Activated CD4-positive, alpha-beta memory T cell treated with anti-CD3 and anti-CD28 coated beads for 36 hours (primary cell): ENCODE results near the gene MRPS18A. TPM values are rescaled to one million over a fixed set of nuclear protein-coding genes. Genes with fewer than 3 reads are reported as not detected.
A peak's percentile ranks its signal among the peaks of the same experiment; 100 is the strongest.
"Not testable (repeated sequence)": the region's sequence is repeated elsewhere in the genome, so short reads cannot be mapped to it uniquely, and the experiment has no call there.

Experiments used
- CTCF ChIA-PET: fragments of 350-600 bp; sonication (Branson Sonifier 250); formaldehyde crosslinking; loops from one replicate; lab custom pipeline; 2021; ENCODE audit warnings: antibody characterized with exemption, inconsistent platforms; lab: Charles Lee
- POLR2A ChIA-PET: fragments of 350-600 bp; sonication (Branson Sonifier 250); formaldehyde crosslinking; loops from one replicate; lab custom pipeline; 2021; ENCODE audit warnings: antibody characterized with exemption; lab: Charles Lee
- DNase-seq: peaks from one replicate; pipeline ENCODE4 v3.0.0-alpha.2; 2020
- H3K27ac Mint-ChIP-seq: one replicate; pipeline ENCODE4 v1.8.0; 2021; ENCODE audit warnings: mixed read lengths
- H3K27me3 Mint-ChIP-seq: one replicate; pipeline ENCODE4 v1.8.0; 2021; ENCODE audit warnings: mixed read lengths
- H3K36me3 Mint-ChIP-seq: one replicate; pipeline ENCODE4 v1.8.0; 2021; ENCODE audit warnings: mixed read lengths
- H3K4me1 Mint-ChIP-seq: one replicate; pipeline ENCODE4 v1.8.0; 2021; ENCODE audit warnings: low read depth, mixed read lengths
- H3K4me3 Mint-ChIP-seq: one replicate; pipeline ENCODE4 v1.8.0; 2021; ENCODE audit warnings: mild to moderate bottlenecking, mixed read lengths
- H3K9me3 Mint-ChIP-seq: one replicate; pipeline ENCODE4 v1.8.0; 2021; ENCODE audit warnings: mixed read lengths
- intact Hi-C: fragments of 100-400 bp; cut with micrococcal nuclease; formaldehyde crosslinking; loops from one replicate; pipeline ENCODE4 v1.15.1; 2023
- total RNA-seq, 2 experiments: library from RNA; stranded (reverse); gene quantifications; one replicate each; pipeline ENCODE4 v1.2.3, GENCODE V29; 2021

Gene MRPS18A
- total RNA-seq, 2 experiments from 2014 or later, result 46.9 to 50.5 TPM

DNA sequence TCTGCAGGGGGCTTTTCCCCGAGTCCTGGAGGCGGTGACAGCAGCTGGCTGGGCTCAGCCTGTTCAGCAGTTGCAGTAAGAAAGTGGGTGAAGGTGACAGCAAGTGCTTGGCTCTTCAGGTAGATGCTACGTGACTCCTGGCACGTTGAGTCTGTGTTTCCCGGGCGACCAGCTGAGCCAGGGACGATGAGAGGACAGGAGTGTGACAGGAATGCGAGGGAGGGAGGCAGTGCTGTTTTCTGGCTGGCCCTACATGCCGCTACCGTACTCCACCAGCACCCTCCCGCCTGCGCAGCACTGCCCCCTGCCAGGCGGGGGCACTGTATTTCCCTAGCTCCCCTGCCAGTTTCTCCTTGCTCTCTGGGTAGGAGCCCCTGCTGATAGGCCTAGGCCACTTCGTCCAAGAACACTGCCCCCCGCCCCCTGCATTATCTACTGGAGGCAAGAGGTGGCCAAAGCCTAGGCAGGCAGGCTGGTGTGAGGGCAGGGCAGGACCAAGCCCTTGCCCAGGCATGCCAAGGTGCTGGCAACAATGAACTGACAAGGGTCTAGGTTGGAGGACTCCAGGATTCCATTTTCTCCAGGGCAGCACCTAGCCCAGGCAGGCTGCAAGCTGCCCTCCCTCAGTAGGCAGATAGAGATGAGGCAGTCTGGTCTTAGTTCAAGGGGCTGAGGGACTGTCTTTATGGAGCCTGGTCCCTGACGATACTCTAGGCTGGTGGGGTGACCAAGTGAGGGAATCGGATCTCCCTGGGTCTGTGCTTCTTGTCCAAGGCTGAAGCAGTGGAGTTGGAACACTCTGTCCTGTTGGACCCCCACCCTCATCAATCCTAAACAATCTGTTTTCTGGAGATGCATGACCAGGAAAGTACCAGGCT lies 19.2 kb downstream of the MRPS18A start:
- no peak overlapping the region for H3K4me3 Mint-ChIP-seq
- peak overlapping the region; percentile 62 for H3K27ac Mint-ChIP-seq
- DNase-seq, result peak; percentile 71
- no peaks in the 10 kb centered on the region for H3K9me3 Mint-ChIP-seq
- intact Hi-C loops, result loop anchor here (1.0 to 5.0 kb wide), 2 partner anchors 39 to 406 kb away; no protein-coding TSS in a partner anchor
- ChIA-PET POLR2A (interaction anchor here (1.3 to 1.8 kb wide), 2 partner anchors 38 to 101 kb away, joined by 3 to 7 read pairs; partner anchors contain the start of gene VEGFA), CTCF (interaction anchor here (0.7 to 4.0 kb wide), 19 partner anchors 10 to 410 kb away, joined by 3 to 51 read pairs (median 7); partner anchors contain the start of genes GTPBP2, MAD2L1BP and VEGFA)
- H3K27me3 Mint-ChIP-seq, result no peaks in the 10 kb centered on the region
- peaks cover 35% of the 10 kb centered on the region for H3K4me1 Mint-ChIP-seq
- H3K36me3 Mint-ChIP-seq, result peaks cover 12% of the 10 kb centered on the region

- ChIA-PET CTCF (interaction anchor here (0.6 to 4.0 kb wide), 36 partner anchors 11 to 415 kb away, joined by 3 to 51 read pairs (median 5); partner anchors contain the start of genes GTPBP2, MAD2L1BP, MRPS18A and VEGFA), POLR2A (interaction anchor here (1.3 to 1.8 kb wide), 3 partner anchors 21 to 102 kb away, joined by 3 to 7 read pairs (median 4); partner anchors contain the start of gene VEGFA)
- Mint-ChIP-seq H3K27ac (peak overlapping the region; percentile 24), H3K4me1 (peaks cover 43% of the 10 kb centered on the region), H3K27me3 (no peaks in the 10 kb centered on the region), H3K4me3 (no peak overlapping the region), H3K36me3 (peaks cover 12% of the 10 kb centered on the region), H3K9me3 (no peaks in the 10 kb centered on the region)
- intact Hi-C loops, result loop anchor here (1.0 to 5.0 kb wide), 5 partner anchors 40 to 412 kb away; no protein-coding TSS in a partner anchor
- DNase-seq, result peak; percentile 87
These were observed 20.1 kb downstream of the MRPS18A start for GRCh38 chr6:43667245-43668150.

GRCh38 chr6:43666196-43666920 lies 21.2 kb downstream of the MRPS18A start:
- DNase-seq, result no peak
- intact Hi-C loops, result loop anchor here (2.0 to 5.0 kb wide), 3 partner anchors 41 to 106 kb away; no protein-coding TSS in a partner anchor
- Mint-ChIP-seq H3K4me3 (no peak overlapping the region), H3K36me3 (peaks cover 6% of the 10 kb centered on the region), H3K27ac (no peak overlapping the region), H3K27me3 (no peaks in the 10 kb centered on the region), H3K4me1 (peaks cover 45% of the 10 kb centered on the region), H3K9me3 (no peaks in the 10 kb centered on the region)
- POLR2A ChIA-PET, result interaction anchor here (1.7 to 1.8 kb wide), 2 partner anchors 22 to 103 kb away, joined by 4 to 7 read pairs; partner anchors contain the start of gene VEGFA
- CTCF ChIA-PET, result interaction anchor here (1.0 to 4.0 kb wide), 24 partner anchors 8 to 414 kb away, joined by 3 to 51 read pairs (median 5); partner anchors contain the start of genes MAD2L1BP and MRPS18A

GRCh38 chr6:43665376-43665775 lies 22.2 kb downstream of the MRPS18A start:
- POLR2A ChIA-PET, result interaction anchor here (0.6 to 1.7 kb wide), 3 partner anchors 21 to 181 kb away, joined by 3 to 4 read pairs (median 3); partner anchors contain the start of gene RSPH9
- Mint-ChIP-seq H3K4me3 (no peak overlapping the region), H3K4me1 (peaks cover 39% of the 10 kb centered on the region), H3K27me3 (peaks cover 5% of the 10 kb centered on the region), H3K9me3 (no peaks in the 10 kb centered on the region), H3K27ac (no peak overlapping the region), H3K36me3 (peaks cover 2% of the 10 kb centered on the region)
- intact Hi-C loops, result loop anchor here (5.0 kb wide), 1 partner anchor 42 kb away; no protein-coding TSS in a partner anchor
- CTCF ChIA-PET, result interaction anchor here (0.7 to 4.0 kb wide), 14 partner anchors 8 to 413 kb away, joined by 3 to 51 read pairs (median 4); partner anchors contain the start of genes MRPS18A and VEGFA
- no peak for DNase-seq

- H3K4me3 Mint-ChIP-seq, DNase-seq, H3K27me3 Mint-ChIP-seq, intact Hi-C loops, H3K36me3 Mint-ChIP-seq, H3K27ac Mint-ChIP-seq, POLR2A ChIA-PET, H3K9me3 Mint-ChIP-seq: not testable (repeated sequence)
- CTCF ChIA-PET, result interaction anchor here (0.6 to 1.3 kb wide), 4 partner anchors 15 to 416 kb away, joined by 3 to 5 read pairs (median 4); partner anchors contain the start of gene VEGFA
- peaks cover 22% of the 10 kb centered on the region for H3K4me1 Mint-ChIP-seq
These were observed 24.6 kb downstream of the MRPS18A start for GRCh38 chr6:43662948-43663347.

- peaks cover 8% of the 10 kb centered on the region for H3K4me1 Mint-ChIP-seq
- no peaks in the 10 kb centered on the region for H3K9me3 Mint-ChIP-seq
- no peak for DNase-seq
- no peak overlapping the region for H3K27ac Mint-ChIP-seq
- CTCF ChIA-PET, result interaction anchor here (0.6 to 0.7 kb wide), 2 partner anchors 8 to 75 kb away, joined by 3 to 4 read pairs; no protein-coding TSS in a partner anchor
- no peak overlapping the region for H3K4me3 Mint-ChIP-seq
- no peaks in the 10 kb centered on the region for H3K36me3 Mint-ChIP-seq
- intact Hi-C loops, result no loop called here
- POLR2A ChIA-PET, result no interaction called here
- peaks cover 5% of the 10 kb centered on the region for H3K27me3 Mint-ChIP-seq
These were observed 29.4 kb downstream of the MRPS18A start for GRCh38 chr6:43658161-43658560.

- intact Hi-C loops, result no loop called here
- no peak overlapping the region for H3K4me3 Mint-ChIP-seq
- POLR2A ChIA-PET, result interaction anchor here (0.5 kb wide), 1 partner anchor 115 kb away, joined by 3 read pairs; no protein-coding TSS in a partner anchor
- CTCF ChIA-PET, result interaction anchor here (0.6 to 1.7 kb wide), 2 partner anchors 9 to 75 kb away, joined by 4 to 9 read pairs; no protein-coding TSS in a partner anchor
- peaks cover 5% of the 10 kb centered on the region for H3K27me3 Mint-ChIP-seq
- no peak overlapping the region for H3K27ac Mint-ChIP-seq
- peaks cover 2% of the 10 kb centered on the region for H3K4me1 Mint-ChIP-seq
- no peaks in the 10 kb centered on the region for H3K36me3 Mint-ChIP-seq
- H3K9me3 Mint-ChIP-seq, result no peaks in the 10 kb centered on the region
- DNase-seq, result no peak
These were observed 30.3 kb downstream of the MRPS18A start for GRCh38 chr6:43657221-43657802.

DNA sequence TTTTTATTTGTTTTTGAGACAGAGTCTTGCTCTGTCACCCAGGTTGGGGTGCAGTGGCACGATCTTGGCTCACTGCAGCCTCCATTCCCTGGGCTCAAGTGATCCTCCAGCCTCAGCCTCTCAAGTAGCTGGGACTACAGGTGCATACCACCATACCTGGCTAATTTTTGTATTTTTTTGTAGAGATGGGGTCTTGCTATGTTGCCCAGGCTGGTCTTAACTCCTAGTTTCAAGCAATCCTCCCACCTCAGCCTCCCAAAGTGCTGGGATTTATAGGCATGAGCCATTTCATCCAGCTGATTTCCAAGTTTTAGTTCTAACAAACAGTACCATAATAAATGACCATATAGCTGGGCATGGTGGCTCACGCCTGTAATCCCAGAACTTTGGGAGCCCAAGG lies 34.8 kb downstream of the MRPS18A start:
- H3K4me1 Mint-ChIP-seq, H3K27me3 Mint-ChIP-seq, H3K9me3 Mint-ChIP-seq, H3K4me3 Mint-ChIP-seq, intact Hi-C loops, H3K27ac Mint-ChIP-seq, H3K36me3 Mint-ChIP-seq, DNase-seq: not testable (repeated sequence)
- POLR2A ChIA-PET, result interaction anchor here (0.5 kb wide), 1 partner anchor 731 kb away, joined by 3 read pairs; no protein-coding TSS in a partner anchor
- CTCF ChIA-PET, result interaction anchor here (2.2 kb wide), 1 partner anchor 15 kb away, joined by 8 read pairs; no protein-coding TSS in a partner anchor

GRCh38 chr6:43648248-43648647 lies 39.3 kb downstream of the MRPS18A start:
- Mint-ChIP-seq H3K4me1 (peaks cover 4% of the 10 kb centered on the region), H3K36me3 (no peaks in the 10 kb centered on the region), H3K4me3 (no peak overlapping the region), H3K27me3 (no peaks in the 10 kb centered on the region), H3K27ac (no peak overlapping the region), H3K9me3 (no peaks in the 10 kb centered on the region)
- CTCF ChIA-PET, result no interaction called here
- intact Hi-C loops, result no loop called here
- POLR2A ChIA-PET, result no interaction called here
- DNase-seq, result no peak

GRCh38 chr6:43647613-43648012 lies 40.0 kb downstream of the MRPS18A start:
- no peaks in the 10 kb centered on the region for H3K27me3 Mint-ChIP-seq
- H3K4me3 Mint-ChIP-seq, result no peak overlapping the region
- no peaks in the 10 kb centered on the region for H3K9me3 Mint-ChIP-seq
- no peaks in the 10 kb centered on the region for H3K36me3 Mint-ChIP-seq
- intact Hi-C loops, result no loop called here
- H3K4me1 Mint-ChIP-seq, result peaks cover 4% of the 10 kb centered on the region
- ChIA-PET POLR2A (no interaction called here), CTCF (interaction anchor here (0.6 kb wide), 1 partner anchor 15 kb away, joined by 5 read pairs; no protein-coding TSS in a partner anchor)
- no peak overlapping the region for H3K27ac Mint-ChIP-seq
- DNase-seq, result no peak
